Fibroblast of skin of back (primary cell): ENCODE results near the gene INVS.
"Not testable (repeated sequence)": the region's sequence is repeated elsewhere in the genome, so short reads cannot be mapped to it uniquely, and the experiment has no call there.

Experiments
- DNase-seq: peaks from one replicate; pipeline ENCODE4 v3.0.0-alpha.2; 2013

Gene INVS

DNA sequence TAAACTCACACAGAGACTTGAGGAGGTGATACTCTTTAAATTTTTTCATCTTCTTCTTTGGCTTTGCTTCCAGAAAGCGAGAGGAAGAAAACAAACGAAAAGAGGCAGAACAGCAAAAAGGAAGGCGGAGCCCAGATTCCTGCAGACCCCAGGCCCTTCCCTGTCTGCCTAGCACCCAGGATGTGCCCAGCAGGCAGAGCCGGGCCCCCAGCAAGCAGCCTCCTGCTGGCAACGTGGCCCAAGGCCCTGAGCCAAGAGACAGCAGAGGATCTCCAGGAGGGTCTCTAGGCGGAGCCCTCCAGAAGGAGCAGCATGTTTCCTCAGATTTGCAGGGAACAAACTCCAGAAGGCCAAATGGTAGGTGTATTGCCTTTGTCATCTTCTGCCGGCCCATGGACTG, 185.2 kb downstream of the INVS start:
- DNase-seq, result no peak

DNA sequence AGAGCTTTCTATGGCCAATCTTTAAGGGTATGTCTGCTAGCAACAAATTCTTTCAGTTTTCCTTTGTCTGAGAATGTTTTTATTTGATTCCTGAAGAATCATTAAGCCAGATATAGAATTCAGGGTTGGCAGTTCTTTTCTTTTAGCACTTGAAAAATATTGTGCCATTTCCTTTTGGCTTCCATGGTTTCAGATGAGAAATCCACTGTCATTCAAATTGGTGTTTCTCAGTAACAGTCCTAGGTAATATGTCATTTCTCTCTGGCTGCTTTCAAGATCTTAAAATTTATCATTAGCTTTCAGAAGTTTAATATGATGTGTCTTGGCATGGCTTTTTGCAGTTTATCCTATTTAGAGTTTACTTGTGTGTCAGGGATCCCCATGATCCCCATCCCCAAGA, 186.0 kb downstream of the INVS start:
- DNase-seq, result no peak

DNA sequence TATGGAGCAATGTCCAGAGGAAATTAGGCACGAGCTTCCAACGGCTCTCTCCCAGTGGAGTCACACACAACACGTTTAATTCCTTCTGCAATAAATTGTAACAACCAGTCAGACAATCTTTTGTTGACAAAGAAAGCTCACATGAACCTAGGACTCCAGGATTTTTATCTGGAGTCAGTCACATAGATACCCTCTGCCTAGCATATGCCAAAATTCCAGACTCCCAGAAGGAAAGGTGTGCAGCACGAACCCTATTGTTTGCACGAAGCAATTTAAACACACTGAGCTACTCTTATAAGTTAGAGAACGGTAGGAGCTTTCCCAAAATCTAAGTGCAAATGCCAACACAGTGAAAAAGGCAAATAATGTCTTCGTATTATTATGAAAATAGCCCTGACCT, 186.6 kb downstream of the INVS start:
- DNase-seq, result no peak

DNA sequence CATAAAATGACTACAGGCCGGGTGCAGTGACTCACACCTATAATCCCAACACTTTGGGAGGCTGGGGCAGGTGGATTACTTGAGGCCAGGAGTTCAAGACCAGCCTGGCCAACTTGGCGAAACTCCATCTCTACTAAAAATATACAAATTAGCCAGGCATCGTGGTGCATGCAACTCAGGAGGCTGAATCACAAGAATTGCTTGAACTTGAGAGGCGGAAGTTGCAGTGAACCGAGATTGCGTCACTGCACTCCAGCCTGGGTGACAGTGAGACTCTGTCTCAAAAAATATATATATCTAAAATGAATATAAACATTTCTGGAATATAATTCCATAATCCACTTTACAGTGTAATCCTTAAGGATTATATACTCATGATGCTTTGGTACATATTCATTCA, 187.2 kb downstream of the INVS start:
- DNase-seq, result no peak

DNA sequence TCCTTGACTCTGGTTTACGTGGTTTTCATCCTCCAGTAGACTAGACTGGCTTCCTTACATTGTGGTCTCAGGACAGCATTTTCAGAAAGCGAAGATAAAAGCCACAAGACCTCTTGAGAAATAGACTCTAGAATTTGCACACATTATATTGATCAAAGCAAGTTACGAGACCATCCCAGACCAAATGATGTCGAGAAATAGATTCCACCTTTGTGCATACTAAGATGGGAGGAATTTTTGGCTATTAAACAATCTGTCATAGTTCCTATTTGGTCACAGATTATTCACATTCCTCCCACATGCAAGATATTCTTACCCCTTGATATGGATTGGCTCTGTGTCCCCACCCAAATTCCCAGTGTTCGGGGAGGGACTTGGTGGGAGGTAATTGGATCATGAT, 188.1 kb downstream of the INVS start:
- DNase-seq, result no peak

DNA sequence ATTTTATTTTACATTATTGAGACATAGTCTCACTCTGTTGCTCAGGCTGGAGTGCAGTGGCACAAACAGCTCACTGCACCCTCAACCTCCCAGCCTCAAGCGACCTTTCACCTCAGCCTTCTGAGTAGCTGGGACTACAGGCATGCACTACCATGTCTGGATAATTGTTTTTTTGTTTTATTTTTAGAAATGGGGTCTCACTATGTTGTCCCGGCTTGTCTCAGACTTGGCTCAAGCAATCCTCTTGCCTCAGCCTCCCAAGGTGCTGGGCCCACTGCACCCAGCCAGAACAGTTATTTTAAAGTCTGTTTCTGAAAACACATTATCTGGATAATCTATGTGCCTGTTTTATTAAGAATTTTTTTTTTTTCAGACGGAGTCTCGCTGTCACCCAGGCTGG, 191.7 kb downstream of the INVS start:
- no peak for DNase-seq

DNA sequence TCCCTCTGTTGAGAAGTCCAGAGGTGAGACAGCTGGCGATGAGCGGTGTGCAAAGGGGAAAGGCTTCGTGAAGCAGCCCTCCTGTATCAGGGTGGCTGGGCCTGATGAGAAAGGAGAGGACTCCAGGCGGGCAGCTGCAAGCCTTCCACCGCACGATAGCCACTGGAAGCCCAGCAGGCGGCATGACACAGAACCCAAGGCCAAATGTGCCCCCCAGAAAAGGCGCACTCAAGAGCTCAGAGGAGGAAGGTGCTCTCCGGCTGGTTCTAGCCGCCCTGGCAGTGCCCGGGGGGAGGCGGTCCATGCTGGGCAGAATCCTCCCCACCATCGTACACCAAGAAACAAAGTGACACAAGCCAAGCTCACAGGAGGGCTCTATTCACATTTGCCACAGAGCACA, 193.4 kb downstream of the INVS start:
- DNase-seq, result no peak

DNA sequence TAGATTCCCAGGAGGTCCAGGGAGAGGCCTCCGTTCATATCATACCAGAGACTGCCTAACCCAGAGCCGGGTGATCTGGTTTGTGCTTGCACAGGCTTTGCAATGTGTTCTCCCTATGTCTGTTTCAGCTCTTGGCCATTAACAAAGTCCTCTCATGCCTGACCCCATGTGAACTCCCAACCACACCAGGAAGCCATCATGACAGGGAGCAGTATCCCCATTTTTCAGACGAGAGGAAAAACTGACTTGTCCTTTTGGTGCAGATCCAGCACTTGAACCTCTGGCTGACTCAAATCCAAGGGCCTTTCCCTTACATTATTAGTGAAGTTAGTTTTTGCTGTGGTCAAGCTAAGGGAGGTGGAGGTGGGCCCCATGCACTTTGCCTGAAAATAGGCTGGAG, 195.3 kb downstream of the INVS start:
- no peak for DNase-seq

DNA sequence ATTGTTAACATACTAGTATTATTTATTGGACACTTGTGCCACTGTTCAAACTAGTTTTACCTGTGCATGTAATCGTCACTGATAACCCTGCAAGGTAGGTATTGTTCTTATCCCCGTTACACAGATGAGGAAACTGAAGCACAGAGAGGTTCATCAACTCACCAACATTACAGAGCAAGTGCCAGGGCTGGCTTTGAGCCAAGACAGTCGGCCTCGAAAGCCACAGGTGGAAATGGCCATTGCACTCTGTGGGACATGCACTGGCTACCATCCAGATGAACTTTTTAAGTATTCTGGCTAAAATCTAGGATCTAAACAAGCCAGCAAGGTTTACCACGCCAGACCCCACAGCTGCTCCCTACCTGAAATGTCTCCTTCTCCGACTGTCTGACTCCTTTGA, 195.8 kb downstream of the INVS start:
- no peak for DNase-seq

DNA sequence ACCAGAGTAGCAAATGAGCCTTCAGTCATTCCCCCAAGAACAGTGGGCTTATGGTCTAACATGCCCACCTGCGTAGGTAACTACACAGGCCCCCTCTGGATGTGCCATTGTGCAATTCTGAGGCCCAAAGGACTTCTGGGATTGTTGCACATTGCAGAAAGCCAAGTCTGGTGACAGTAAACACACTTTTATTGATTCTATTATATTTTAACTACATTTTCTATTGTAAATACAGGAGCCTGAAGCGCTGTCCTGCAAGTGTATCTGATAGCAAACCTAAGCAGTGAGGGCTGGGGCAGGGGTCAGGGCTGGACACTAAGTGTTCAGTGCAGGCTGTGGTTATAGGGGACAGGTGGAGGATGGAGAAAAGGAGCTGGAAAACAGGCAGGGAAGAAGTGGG, 196.2 kb downstream of the INVS start:
- DNase-seq, result no peak

DNA sequence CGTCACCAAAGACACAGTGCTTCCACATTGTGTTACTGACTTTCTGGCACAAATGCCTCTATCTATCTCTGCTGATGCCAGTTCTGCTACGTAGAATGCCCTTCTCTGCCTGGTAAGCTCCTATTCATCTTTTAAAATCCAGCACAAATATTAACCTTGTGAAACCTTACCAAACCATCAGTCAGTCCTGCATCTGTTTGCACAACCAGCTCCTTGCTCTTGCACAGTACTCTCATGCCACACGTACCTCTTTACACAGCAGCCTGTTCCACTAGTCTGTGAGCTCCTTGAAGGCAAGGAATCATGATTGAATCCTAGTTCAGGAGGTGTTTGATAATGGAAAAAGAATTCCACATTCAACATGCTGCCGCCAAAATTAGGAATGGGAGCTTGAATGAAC, 197.4 kb downstream of the INVS start:
- DNase-seq, result no peak

DNA sequence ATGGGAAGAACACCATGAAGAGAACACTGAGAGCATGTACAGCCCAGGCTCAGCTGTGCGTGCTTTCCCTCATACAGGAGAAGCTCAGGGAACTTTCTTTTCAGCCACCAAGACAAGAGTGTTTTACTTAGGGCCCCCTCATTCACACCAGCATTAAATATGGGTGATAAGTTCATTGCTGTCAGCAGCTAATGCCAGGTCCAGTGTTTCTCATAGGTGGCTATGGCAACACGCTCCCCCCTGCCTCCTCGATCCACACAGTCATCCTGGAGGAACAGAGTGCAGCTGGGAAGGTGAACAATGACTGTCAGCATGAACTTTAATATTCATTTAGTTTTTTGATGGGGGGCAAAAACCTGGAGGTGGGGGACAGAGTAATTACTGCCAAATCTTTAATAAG, 199.3 kb downstream of the INVS start:
- no peak for DNase-seq

DNA sequence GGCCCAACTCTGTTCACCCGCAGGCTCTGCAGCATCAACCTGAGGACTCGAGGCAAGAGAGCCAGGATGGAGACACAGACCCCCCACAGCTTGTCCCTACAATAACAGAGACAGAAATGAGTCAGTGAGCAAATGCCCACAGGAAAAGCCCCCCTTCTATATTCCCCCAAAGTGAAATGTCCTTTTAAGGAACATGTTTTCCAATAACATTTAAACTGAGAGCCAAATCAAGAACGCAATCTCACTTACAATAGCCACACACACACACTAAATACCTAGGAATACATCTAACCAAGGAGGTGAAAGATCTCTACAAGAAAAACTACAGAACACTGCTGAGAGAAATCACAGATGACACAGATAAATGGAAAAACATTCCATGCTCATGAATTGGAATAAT, 204.7 kb downstream of the INVS start:
- peak; percentile 59 for DNase-seq

DNA sequence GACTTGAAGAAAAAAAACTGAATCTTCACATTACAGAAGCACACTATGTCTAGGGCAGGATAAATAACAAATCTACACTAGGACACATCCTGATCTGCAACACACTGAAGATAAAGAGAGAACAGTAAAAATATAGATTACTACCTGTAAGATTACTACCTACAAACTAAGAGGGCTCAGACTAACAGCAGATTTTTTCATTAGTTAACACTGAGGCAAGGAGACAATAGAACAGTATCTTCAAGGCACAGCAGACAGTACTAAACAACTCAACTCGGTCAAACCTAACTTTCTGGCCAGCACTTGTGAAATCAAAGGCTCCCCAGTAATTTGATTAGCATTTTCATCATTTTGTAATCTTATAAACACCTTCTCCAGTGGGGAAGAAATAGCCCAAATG, 207.2 kb downstream of the INVS start:
- DNase-seq, result no peak

DNA sequence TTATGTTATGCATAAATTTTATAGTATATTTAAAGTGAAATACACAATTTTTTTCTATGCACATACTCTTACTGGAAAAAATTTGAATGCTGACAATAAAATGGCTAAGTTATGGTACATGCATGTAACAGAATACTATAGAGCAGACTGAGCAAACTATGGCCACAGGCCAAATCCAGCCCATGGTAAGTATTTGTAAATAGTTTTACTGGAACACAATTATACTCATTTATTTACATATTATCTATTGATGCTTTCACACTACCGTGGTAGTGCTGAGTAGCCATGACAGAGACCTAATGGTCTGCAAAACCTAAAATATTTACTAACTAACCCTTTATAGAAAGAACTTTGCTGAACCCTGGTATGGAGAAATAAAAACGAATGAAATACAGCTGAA, 208.0 kb downstream of the INVS start:
- no peak for DNase-seq

DNA sequence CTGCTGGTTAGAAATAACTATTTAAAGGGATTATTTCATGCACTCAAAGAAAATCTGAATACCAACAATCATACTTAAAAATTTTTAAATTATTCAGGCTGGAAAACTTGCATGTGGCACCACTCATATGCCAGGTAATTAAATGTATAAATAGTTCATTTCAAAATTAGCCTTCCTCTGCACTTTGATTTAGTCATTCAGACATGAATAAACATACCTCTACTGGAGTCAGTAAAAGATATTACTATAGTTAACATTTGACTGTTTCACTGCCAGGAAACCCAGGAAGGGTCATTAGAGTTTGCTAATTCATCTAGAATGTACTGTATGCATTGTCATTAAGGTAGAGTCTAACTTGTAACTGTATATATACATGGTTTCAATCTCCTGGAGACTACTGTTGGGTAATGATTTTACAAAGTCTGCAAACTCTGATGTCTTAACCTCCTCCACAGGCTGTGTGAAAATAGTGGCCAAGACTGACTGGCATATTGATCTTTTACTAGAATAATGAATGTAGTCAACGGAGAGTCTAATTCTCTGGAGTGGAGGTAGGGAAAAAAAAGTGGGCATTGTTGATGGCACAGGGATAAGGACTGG, 210.0 kb downstream of the INVS start:
- DNase-seq, result no peak

DNA sequence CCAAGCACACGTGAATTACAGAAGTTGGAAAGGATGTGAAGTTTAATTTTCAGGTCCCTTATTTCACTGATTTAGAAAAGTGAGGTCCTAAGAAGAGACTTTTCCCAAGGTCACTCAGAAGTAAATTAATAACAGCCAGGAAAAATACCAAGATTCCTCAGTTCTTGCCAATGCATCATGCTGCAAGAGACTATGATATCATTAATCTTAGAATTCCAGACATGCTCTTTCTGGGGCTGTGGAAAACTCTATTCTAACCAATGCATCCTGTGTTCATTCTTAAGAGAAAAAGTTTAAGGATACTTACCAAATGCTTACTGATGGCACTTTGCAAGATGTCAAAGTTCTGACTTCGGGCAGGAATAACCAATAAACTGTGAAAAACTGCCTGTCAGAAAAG, 210.9 kb downstream of the INVS start:
- peak; percentile 49 for DNase-seq

DNA sequence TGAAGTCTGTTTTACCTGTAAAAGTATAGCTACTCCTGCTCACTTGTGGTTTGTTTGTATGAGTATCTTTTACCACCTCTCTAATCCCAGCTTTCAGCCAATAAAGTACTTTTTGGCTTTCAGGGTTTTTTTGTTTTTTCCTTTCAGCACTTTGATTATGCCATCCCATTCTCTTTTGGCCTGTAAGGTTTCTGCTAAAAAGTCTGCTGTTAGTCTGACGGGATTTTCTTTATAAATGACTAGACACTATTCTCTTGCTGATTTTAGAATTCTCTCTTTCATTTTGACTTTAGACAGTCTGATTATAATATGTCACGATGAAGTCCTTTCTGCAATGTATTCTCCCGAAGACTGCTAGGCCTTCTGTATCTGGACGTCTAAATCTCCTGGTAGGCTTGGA, 216.5 kb downstream of the INVS start:
- no peak for DNase-seq

DNA sequence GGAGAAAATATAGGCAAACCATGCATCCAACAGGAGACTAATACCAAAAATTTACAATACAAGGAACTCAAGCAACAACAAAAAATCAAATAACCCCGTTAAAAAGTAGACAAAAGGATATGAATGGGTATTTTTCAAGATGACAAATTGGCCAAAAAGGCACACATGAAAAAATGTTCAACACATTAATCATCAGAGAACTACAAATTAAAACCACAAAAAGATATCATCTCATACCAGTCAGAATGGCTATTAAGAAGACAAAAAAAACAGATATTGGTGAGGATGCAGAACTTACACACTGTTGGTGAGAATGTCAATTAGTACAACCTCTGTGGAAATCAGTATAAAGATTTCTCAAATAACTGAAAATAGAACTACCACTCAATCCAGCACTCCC, 218.7 kb downstream of the INVS start:
- DNase-seq, result peak; percentile 78

DNA sequence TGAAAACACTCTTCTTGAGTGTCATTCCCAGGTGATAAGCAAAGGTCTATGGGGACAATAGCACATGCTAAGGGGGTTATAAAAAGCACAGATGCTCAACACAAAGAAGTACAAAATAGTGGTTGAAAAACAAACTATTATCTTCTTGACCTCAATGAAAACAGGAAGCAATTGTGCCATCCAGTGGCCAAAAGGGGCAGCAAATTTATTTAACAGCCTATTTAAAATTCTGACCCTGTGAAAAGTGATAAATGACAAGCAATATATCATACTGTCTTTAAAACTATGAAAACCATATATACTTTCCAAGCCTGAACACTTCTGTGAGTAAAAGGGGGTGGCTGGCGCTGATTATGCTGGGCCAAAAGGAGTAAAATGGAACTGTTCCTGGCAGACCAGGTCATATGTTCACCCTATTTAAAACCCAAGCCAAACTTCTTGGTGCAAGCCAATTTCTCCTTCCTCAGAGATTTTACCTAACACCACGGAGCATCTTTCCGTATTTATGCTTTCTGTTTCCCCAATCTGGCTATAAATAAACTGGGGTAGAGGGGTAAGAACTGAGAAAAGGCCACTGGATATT, 224.0 kb downstream of the INVS start:
- peak; percentile 51 for DNase-seq

DNA sequence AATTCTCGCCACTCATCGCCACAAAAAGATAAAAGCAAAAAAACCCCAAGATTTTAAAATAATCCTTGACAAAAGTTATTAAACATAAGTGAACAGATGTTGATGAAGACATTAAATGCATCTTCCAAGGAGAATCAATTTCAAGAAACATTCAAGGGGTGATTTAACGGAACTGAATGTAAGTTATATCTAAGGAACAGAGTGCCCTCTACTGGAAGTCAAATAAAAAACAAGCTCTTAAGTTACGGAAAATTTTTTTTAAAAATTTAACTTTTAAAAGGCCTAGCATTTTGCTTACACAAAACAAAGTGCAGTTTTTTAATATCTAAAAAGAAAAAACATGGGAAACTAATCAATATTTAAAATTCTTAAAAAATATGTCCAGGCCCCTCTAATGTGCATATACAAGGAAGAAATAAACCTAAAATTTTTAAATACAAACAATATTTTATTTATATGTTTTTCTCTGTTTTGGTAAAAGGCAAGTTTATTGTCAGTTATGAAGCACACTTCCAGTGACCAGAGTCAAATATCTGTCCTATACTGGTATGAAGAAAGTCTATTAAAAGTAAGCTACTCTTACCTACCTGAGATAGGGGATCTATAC, 225.7 kb downstream of the INVS start:
- DNase-seq, result peak; percentile 51

DNA sequence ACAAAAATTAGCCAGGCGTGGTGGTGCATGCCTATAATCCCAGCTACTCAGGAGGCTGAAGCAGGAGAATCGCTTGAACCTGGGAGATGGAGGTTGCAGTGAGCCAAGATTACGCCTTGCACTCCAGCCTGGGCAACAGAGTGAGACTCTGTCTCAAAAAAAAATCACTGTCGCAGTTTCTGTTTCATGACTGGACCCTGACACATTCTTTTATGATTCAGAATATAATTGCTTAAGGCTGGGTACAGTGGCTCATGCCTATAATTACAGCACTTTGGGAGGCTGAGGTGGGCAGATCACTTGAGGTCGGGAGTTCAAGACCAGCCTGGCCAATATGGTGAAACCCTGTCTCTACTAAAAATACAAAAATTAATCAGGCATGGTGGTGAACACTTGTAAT, 239.7 kb downstream of the INVS start:
- DNase-seq, result not testable (repeated sequence)

DNA sequence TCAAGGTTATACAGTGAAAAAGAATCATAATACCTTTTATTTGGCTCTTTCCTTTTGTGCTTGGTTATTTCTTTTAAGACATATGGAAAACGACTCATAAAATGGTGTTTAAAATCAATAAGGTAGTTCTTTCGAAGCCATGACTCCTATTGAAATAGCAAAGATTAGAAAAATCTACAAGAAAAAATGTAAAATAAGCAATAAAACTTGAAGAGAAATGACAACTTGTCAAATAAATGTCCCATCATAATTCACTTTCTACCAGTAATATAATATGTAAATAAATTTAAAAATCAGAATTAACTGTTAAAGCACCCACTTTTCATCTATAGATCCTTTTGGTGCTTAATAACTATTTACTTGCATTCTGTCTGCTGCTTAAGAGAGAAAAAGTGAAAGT, 241.2 kb downstream of the INVS start:
- no peak for DNase-seq

DNA sequence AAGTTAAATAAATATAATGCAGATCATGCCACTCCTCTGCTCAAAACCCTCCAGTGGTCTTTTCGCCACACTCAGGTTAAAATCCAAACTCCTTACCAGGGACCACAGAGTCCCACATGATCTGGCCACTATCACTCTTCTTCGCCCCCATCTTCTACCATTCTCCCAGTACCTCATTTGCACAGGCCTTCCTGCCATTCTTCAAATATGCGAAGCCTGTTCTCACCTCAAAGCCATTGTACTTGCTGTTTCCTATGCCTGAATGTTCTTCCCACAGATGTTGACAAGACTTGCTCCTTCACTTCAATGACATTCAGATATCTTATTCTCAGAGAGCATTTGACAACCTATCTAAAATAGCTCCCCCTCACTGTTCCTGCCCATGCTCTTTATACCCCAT, 242.8 kb downstream of the INVS start:
- no peak for DNase-seq

DNA sequence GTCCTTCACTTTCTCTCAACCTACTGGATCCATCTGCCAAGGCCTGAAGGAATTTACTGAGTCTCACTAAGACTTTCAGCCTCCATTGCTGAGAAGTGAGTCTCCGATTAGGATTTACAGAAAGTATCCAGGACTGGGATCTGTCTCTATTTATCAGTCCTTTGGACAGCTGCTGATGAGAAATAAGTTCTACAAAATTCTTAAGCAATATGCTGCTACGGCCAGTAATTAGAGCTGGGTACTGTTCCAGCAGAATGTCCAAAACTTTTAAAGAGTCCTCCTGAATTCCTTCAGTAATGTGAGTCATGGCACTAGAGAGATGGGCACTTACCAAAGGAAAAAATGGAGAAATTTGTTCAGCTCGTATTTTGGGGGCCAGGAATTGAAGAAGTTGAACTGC, 247.8 kb downstream of the INVS start:
- no peak for DNase-seq
